SK-N-SH treated with all-trans-retinoic acid at 6 μM for 48 hours (cell line): ENCODE data around the gene FER.

Experiments used
- ATAC-seq: fragments of 200-7000 bp; cut with Tn5 transposase; 3 replicates; pipeline ENCODE4 v1.9.1; 2020; ENCODE audit warnings: mild to moderate bottlenecking, moderate library complexity
- ARNTL ChIP-seq: fragments of 450-650 bp; formaldehyde crosslinking; IDR thresholded peaks from 2 replicates; pipeline ENCODE4 v1.5.0; 2020; ENCODE audit warnings: low read depth, mild to moderate bottlenecking, moderate library complexity, borderline replicate concordance
- BACH2 ChIP-seq: fragments of 250-450 bp; sonication (Bioruptor Pico); IDR thresholded peaks from 2 replicates; pipeline ENCODE4 v1.9.0; 2021; ENCODE audit warnings: mild to moderate bottlenecking, borderline replicate concordance
- CREB5 ChIP-seq: fragments of 250-450 bp; sonication (Bioruptor Pico); IDR thresholded peaks from 2 replicates; pipeline ENCODE4 v1.5.1; 2020; ENCODE audit warnings: low read depth, mild to moderate bottlenecking, moderate library complexity
- CSDC2 ChIP-seq: fragments of 250-450 bp; sonication (Bioruptor Pico); IDR thresholded peaks from 2 replicates; pipeline ENCODE4 v1.5.0; 2020; ENCODE audit warnings: mild to moderate bottlenecking, moderate library complexity
- ESRRG ChIP-seq: fragments of 250-450 bp; sonication (Bioruptor Pico); IDR thresholded peaks from 2 replicates; pipeline ENCODE4 v1.6.1; 2021; ENCODE audit warnings: mild to moderate bottlenecking
- GLIS3 ChIP-seq: fragments of 250-450 bp; sonication (Bioruptor Pico); IDR thresholded peaks from 2 replicates; pipeline ENCODE4 v1.5.0; 2020; ENCODE audit warnings: mild to moderate bottlenecking, moderate library complexity
- ISL1 ChIP-seq: fragments of 250-450 bp; sonication (Bioruptor Pico); IDR thresholded peaks from 2 replicates; pipeline ENCODE4 v2.1.2; 2022; ENCODE audit warnings: mild to moderate bottlenecking, moderate library complexity
- OSR1 ChIP-seq: fragments of 250-450 bp; sonication (Bioruptor Pico); IDR thresholded peaks from 2 replicates; pipeline ENCODE4 v1.8.0; 2022; ENCODE audit warnings: moderate library complexity, mild to moderate bottlenecking, inconsistent platforms
- PATZ1 ChIP-seq: fragments of 250-450 bp; sonication (Bioruptor Pico); IDR thresholded peaks from 2 replicates; pipeline ENCODE4 v1.8.0; 2020; ENCODE audit warnings: mild to moderate bottlenecking, moderate library complexity, borderline replicate concordance
- POU6F1 ChIP-seq: fragments of 250-450 bp; sonication (Bioruptor Pico); IDR thresholded peaks from 2 replicates; pipeline ENCODE4 v1.8.0; 2021; ENCODE audit warnings: low read depth, mild to moderate bottlenecking, moderate library complexity, borderline replicate concordance
- PPARA ChIP-seq: fragments of 250-450 bp; sonication (Bioruptor Pico); IDR thresholded peaks from 2 replicates; pipeline ENCODE4 v1.5.0; 2020; ENCODE audit warnings: mild to moderate bottlenecking, borderline replicate concordance
- RARB ChIP-seq: fragments of 250-450 bp; sonication (Bioruptor Pico); IDR thresholded peaks from 2 replicates; pipeline ENCODE4 v1.8.0; 2021; ENCODE audit warnings: mild to moderate bottlenecking, moderate library complexity
- SNAI2 ChIP-seq: fragments of 250-450 bp; sonication (Bioruptor Pico); IDR thresholded peaks from 2 replicates; pipeline ENCODE4 v1.5.0; 2020; ENCODE audit warnings: mild to moderate bottlenecking, moderate library complexity
- TCF4 ChIP-seq: fragments of 250-450 bp; sonication (Bioruptor Pico); IDR thresholded peaks from 2 replicates; pipeline ENCODE4 v1.8.0; 2021; ENCODE audit warnings: mild to moderate bottlenecking, moderate library complexity, borderline replicate concordance
- TOX ChIP-seq: fragments of 250-450 bp; sonication (Bioruptor Pico); IDR thresholded peaks from 2 replicates; pipeline ENCODE4 v1.8.0; 2021; ENCODE audit warnings: mild to moderate bottlenecking, moderate library complexity, borderline replicate concordance
- TSHZ2 ChIP-seq: fragments of 250-450 bp; sonication (Bioruptor Pico); IDR thresholded peaks from 2 replicates; pipeline ENCODE4 v1.5.0; 2020; ENCODE audit warnings: mild to moderate bottlenecking, moderate library complexity
- ZC3H10 ChIP-seq: fragments of 250-450 bp; sonication (Bioruptor Pico); IDR thresholded peaks from 2 replicates; pipeline ENCODE4 v1.5.1; 2021; ENCODE audit warnings: mild to moderate bottlenecking, moderate library complexity
- ZFP3 ChIP-seq: fragments of 250-450 bp; sonication (Bioruptor Pico); IDR thresholded peaks from 2 replicates; pipeline ENCODE4 v1.5.0; 2020; ENCODE audit warnings: mild to moderate bottlenecking, moderate library complexity
- ZFP30 ChIP-seq: fragments of 450-650 bp; formaldehyde crosslinking; IDR thresholded peaks from 2 replicates; pipeline ENCODE4 v1.5.0; 2022; ENCODE audit warnings: mild to moderate bottlenecking, moderate library complexity
- ZNF565 ChIP-seq: fragments of 450-650 bp; formaldehyde crosslinking; conservative IDR thresholded peaks from 2 replicates; pipeline ENCODE4 v1.5.0; 2020; ENCODE audit warnings: low read depth, mild to moderate bottlenecking, moderate library complexity
- ZNF70 ChIP-seq: fragments of 450-650 bp; formaldehyde crosslinking; IDR thresholded peaks from 2 replicates; pipeline ENCODE4 v1.5.0; 2020; ENCODE audit warnings: mild to moderate bottlenecking, moderate library complexity
- ZNF8 ChIP-seq: fragments of 450-650 bp; formaldehyde crosslinking; IDR thresholded peaks from 2 replicates; pipeline ENCODE4 v1.5.0; 2020; ENCODE audit warnings: mild to moderate bottlenecking, moderate library complexity
- TF ChIP-seq, protein P1 (sequence below): fragments of 250-450 bp; sonication (Bioruptor Pico); IDR thresholded peaks from 2 replicates; pipeline ENCODE4 v1.5.1; 2021; ENCODE audit warnings: mild to moderate bottlenecking, moderate library complexity

The FER gene

GRCh38 chr5:109060378-109061025 is 312.8 kb downstream of the FER start (continued):
- TF ChIP-seq TSHZ2 = no peak
- no peak for TF ChIP-seq GLIS3
- no peak for TF ChIP-seq POU6F1 (CRISPR knock-in tag)

DNA sequence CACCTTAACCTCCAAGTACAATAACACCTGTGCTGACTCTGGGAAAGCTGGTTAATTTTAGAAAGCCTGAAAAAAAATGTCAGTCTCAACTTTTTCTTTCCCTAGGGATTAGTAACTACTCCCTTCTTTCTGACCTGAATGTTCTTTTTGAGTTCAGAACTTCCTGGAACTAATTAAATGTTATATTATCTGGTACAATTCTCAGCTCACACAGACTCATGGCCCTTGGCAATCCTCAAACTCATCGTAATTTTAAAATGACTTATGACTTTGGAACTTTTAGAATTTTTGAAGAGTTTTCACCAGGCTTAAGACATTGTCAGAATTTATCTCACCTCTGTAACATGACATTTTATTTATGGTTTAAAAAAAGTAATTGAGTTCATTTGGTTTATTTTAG is 315.0 kb downstream of the FER start:
- no peak for TF ChIP-seq CSDC2 (CRISPR knock-in tag)
- TF ChIP-seq PPARA (CRISPR knock-in tag) = no peak
- TF ChIP-seq, protein P1, sequence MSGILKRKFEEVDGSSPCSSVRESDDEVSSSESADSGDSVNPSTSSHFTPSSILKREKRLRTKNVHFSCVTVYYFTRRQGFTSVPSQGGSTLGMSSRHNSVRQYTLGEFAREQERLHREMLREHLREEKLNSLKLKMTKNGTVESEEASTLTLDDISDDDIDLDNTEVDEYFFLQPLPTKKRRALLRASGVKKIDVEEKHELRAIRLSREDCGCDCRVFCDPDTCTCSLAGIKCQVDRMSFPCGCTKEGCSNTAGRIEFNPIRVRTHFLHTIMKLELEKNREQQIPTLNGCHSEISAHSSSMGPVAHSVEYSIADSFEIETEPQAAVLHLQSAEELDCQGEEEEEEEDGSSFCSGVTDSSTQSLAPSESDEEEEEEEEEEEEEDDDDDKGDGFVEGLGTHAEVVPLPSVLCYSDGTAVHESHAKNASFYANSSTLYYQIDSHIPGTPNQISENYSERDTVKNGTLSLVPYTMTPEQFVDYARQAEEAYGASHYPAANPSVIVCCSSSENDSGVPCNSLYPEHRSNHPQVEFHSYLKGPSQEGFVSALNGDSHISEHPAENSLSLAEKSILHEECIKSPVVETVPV (CRISPR knock-in tag) = no peak
- TF ChIP-seq OSR1 (CRISPR knock-in tag) = no peak
- no peak for TF ChIP-seq ZNF70 (CRISPR knock-in tag)
- no peak for TF ChIP-seq ZC3H10 (CRISPR knock-in tag)
- TF ChIP-seq CREB5 (CRISPR knock-in tag) = no peak
- TF ChIP-seq POU6F1 (CRISPR knock-in tag) = no peak
- TF ChIP-seq PATZ1 (CRISPR knock-in tag) = no peak
- no peak for TF ChIP-seq ZFP30 (CRISPR knock-in tag)
- TF ChIP-seq SNAI2 (CRISPR knock-in tag) = no peak
- TF ChIP-seq ARNTL (CRISPR knock-in tag) = no peak
- no peak for TF ChIP-seq ESRRG (CRISPR knock-in tag)
- no peak for TF ChIP-seq ZFP3 (CRISPR knock-in tag)
- TF ChIP-seq ISL1 = no peak
- no peak for TF ChIP-seq TCF4
- no peak for TF ChIP-seq ZNF565 (CRISPR knock-in tag)
- TF ChIP-seq RARB (CRISPR knock-in tag) = no peak
- ATAC-seq = peak; percentile 70

GRCh38 chr5:109063223-109063622 is 315.5 kb downstream of the FER start:
- peak; percentile 77 for ATAC-seq
- TF ChIP-seq ARNTL (CRISPR knock-in tag) (no peak), OSR1 (CRISPR knock-in tag) (no peak), GLIS3 (no peak), TOX (CRISPR knock-in tag) (no peak), SNAI2 (CRISPR knock-in tag) (no peak), BACH2 (CRISPR knock-in tag) (no peak), TCF4 (no peak), ISL1 (no peak), PPARA (CRISPR knock-in tag) (no peak), RARB (CRISPR knock-in tag) (no peak), ZFP30 (CRISPR knock-in tag) (no peak), ZC3H10 (CRISPR knock-in tag) (no peak), ZNF8 (CRISPR knock-in tag) (no peak)
- TF ChIP-seq, all 23 proteins: peak for 0
